Vagina (tissue), 2 donors: Measurements from ENCODE around the gene PLEKHJ1.

ENCODE experiments used
- POLR2A ChIP-seq, 2 donors: fragments of 450-650 bp; IDR thresholded peaks; one replicate each; pipeline ENCODE4 v1.6.1; 2017; ENCODE audit warnings: antibody characterized with exemption in 2 of 2, mild to moderate bottlenecking in 2 of 2, moderate library complexity in 2 of 2
- POLR2AphosphoS5 ChIP-seq, 2 donors: sonication (generic); formaldehyde crosslinking; IDR thresholded peaks; one replicate each; pipeline ENCODE4 v1.9.0; 2017; ENCODE audit warnings: antibody characterized with exemption in 2 of 2, mild to moderate bottlenecking in 2 of 2, low read depth in 1 of 2; ENCODE audit not compliant: insufficient read depth in 1 of 2
- TF ChIP-seq, protein P1 (sequence below), 3 experiments: fragments of 450-650 bp in 2 of 3; fragments of 200-600 bp in 1 of 3; sonication (generic) in 1 of 3; IDR thresholded peaks; one replicate each; pipeline ENCODE4 v1.5.1; 2017 to 2019; ENCODE audit warnings: antibody characterized with exemption in 3 of 3, mild to moderate bottlenecking in 2 of 3, moderate library complexity in 2 of 3

DNA sequence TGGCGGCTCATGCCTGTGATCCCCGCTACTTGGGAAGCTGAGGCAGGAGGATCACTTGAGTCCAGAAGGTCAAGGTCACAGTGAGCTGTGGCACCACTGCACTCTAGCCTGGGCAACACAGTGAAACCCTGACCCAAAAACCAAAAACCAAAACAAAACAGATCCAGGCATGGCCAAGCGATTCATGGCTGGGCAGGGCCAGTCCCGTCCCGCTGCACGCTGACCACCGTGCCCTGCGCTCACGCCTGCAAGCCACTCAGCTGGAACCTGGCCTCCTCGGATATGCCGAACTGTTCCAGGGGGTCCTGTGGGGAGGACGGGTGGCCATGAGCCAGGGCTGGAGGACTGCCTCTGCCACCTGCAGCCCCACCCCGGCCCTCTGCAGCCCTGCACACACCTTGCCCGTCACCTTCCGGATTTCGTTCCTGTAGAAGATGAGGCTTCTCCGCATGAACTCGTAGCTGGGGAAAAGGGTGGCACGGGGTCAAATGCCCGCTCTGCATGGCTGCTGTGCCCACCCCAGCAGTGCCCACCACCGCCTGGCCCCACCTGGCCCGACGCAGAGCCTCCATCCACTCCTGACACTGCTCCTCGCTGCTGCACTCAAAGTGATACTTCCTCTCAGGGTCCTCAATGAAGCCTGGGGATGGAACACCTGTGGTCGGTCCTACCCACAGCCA lies 2.4 kb downstream of the PLEKHJ1 start:
- TF ChIP-seq, protein P1, sequence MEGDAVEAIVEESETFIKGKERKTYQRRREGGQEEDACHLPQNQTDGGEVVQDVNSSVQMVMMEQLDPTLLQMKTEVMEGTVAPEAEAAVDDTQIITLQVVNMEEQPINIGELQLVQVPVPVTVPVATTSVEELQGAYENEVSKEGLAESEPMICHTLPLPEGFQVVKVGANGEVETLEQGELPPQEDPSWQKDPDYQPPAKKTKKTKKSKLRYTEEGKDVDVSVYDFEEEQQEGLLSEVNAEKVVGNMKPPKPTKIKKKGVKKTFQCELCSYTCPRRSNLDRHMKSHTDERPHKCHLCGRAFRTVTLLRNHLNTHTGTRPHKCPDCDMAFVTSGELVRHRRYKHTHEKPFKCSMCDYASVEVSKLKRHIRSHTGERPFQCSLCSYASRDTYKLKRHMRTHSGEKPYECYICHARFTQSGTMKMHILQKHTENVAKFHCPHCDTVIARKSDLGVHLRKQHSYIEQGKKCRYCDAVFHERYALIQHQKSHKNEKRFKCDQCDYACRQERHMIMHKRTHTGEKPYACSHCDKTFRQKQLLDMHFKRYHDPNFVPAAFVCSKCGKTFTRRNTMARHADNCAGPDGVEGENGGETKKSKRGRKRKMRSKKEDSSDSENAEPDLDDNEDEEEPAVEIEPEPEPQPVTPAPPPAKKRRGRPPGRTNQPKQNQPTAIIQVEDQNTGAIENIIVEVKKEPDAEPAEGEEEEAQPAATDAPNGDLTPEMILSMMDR (IDR thresholded peaks at IDR 0.05): no peak
- TF ChIP-seq POLR2A (IDR thresholded peaks at IDR 0.05) (no peak), POLR2AphosphoS5 (IDR thresholded peaks at IDR 0.05; ENCODE audit: insufficient read depth in 1 of 2, low read depth in 1 of 2) (no peak)
